Liver (tissue), 10 donors: ENCODE results near the gene RFC3. TPM values are rescaled to one million over a fixed set of nuclear protein-coding genes. Genes with fewer than 3 reads are reported as not detected.

ENCODE experiments used
- DNase-seq: peaks from one replicate; pipeline ENCODE4 v3.0.0-alpha.2; 2017; ENCODE audit warnings: low spot score
- H3K27ac ChIP-seq, 2 donors: one replicate each; pipeline ENCODE4 v1.7.0; 2013; ENCODE audit warnings: inconsistent platforms in 2 of 2, low read length in 2 of 2, control low read depth in 1 of 2, low read depth in 1 of 2, mild to moderate bottlenecking in 1 of 2
- H3K27me3 ChIP-seq, 4 donors: one replicate each; pipeline versions ENCODE4 v1.6.1 to v1.7.0; 2013; ENCODE audit warnings: low read length in 3 of 4, inconsistent platforms in 1 of 4, mild to moderate bottlenecking in 1 of 4, moderate library complexity in 1 of 4; ENCODE audit not compliant: control insufficient read depth in 4 of 4, insufficient read depth in 4 of 4
- H3K36me3 ChIP-seq, 4 donors: one replicate each; pipeline versions ENCODE4 v1.6.1 to v1.7.0; 2013; ENCODE audit warnings: low read length in 3 of 4, mild to moderate bottlenecking in 3 of 4, low read depth in 1 of 4, moderate library complexity in 1 of 4; ENCODE audit not compliant: control insufficient read depth in 4 of 4, insufficient read depth in 3 of 4
- H3K4me1 ChIP-seq, 4 donors: one replicate each; pipeline versions ENCODE4 v1.6.1 to v1.7.0; 2013; ENCODE audit warnings: low read length in 3 of 4, mild to moderate bottlenecking in 3 of 4, moderate library complexity in 1 of 4; ENCODE audit not compliant: control insufficient read depth in 4 of 4, insufficient read depth in 4 of 4
- H3K4me3 ChIP-seq, 3 donors: one replicate each; pipeline versions ENCODE4 v1.6.1 to v1.7.0; 2013; ENCODE audit warnings: low read length in 3 of 3, control low read depth in 1 of 3, low read depth in 1 of 3, mild to moderate bottlenecking in 1 of 3
- H3K9ac ChIP-seq, 2 donors: one replicate each; pipeline ENCODE4 v1.7.0; 2013; ENCODE audit warnings: low read length in 2 of 2, mild to moderate bottlenecking in 2 of 2, moderate library complexity in 2 of 2, control low read depth in 1 of 2, low read depth in 1 of 2
- H3K9me3 ChIP-seq, 4 donors: one replicate each; pipeline versions ENCODE4 v1.6.1 to v1.7.0; 2013; ENCODE audit warnings: low read length in 3 of 4; ENCODE audit not compliant: control insufficient read depth in 4 of 4
- HNF4A ChIP-seq, 2 donors: conservative IDR thresholded peaks; 2 replicates each; pipeline ENCODE4 v1.6.1; 2016; ENCODE audit warnings: antibody characterized with exemption in 2 of 2, mild to moderate bottlenecking in 2 of 2
- HNF4G ChIP-seq: IDR thresholded peaks from 2 replicates; pipeline ENCODE4 v1.6.1; 2016; ENCODE audit warnings: antibody characterized with exemption
- JUND ChIP-seq, 2 donors: IDR thresholded peaks; 2 replicates each; pipeline ENCODE4 v1.6.1; 2016; ENCODE audit warnings: antibody characterized with exemption in 2 of 2
- MAX ChIP-seq: IDR thresholded peaks from 2 replicates; pipeline ENCODE4 v1.6.1; 2016; ENCODE audit warnings: antibody characterized with exemption
- NR2F2 ChIP-seq: IDR thresholded peaks from 2 replicates; pipeline ENCODE4 v1.6.1; 2016; ENCODE audit warnings: antibody characterized with exemption
- RAD21 ChIP-seq, 2 donors: IDR thresholded peaks; 2 replicates each; pipeline ENCODE4 v1.6.1; 2016; ENCODE audit warnings: antibody characterized with exemption in 2 of 2, mild to moderate bottlenecking in 2 of 2
- TAF1 ChIP-seq: conservative IDR thresholded peaks from 2 replicates; pipeline ENCODE4 v1.6.1; 2016; ENCODE audit warnings: antibody characterized with exemption, mild to moderate bottlenecking
- WGBS: extraction: QIAGEN DNeasy Blood & Tissue Kit; methylation state at CpG from one replicate; pipeline ENCODE4 v1.1.7; 2013; 5-methylcytosine and 5-hydroxymethylcytosine counted together
- polyA plus RNA-seq, 2 donors: library from polyadenylated mRNA; stranded (reverse) in 1 of 2; unstranded in 1 of 2; fragments of 200-250 nt in 1 of 2; fragments of >200 nt in 1 of 2; fragmentation: Nextera tagmentation in 1 of 2; extraction: Ambion mirVana in 1 of 2; gene quantifications; one replicate each; pipeline versions ENCODE4 v1.2.1 to v1.2.3, GENCODE V29; 2013 to 2015
- small RNA-seq: library from RNA; depleted of rRNA; stranded (forward); fragments of <200 nt; gene quantifications from one replicate; pipeline ENCODE3, GENCODE V24; 2014
- total RNA-seq, 2 donors: library from RNA; depleted of rRNA; stranded (reverse); fragments of >200 nt; gene quantifications; one replicate each; pipeline ENCODE4 v1.2.3, GENCODE V29; 2014
- donor health status: healthy.
- donor health status: healthy.
- donor health status: healthy.
- donor health status: healthy.
- donor health status: healthy.

Gene RFC3
- total and polyA plus RNA-seq, 4 donors: 1.9 to 19.1 (median 3.0) TPM

- no peak overlapping the region for H3K27ac ChIP-seq
- DNase-seq: no peak
Measured at GRCh38 chr13:33882804-33883203, 64.9 kb downstream of the RFC3 start.

DNA sequence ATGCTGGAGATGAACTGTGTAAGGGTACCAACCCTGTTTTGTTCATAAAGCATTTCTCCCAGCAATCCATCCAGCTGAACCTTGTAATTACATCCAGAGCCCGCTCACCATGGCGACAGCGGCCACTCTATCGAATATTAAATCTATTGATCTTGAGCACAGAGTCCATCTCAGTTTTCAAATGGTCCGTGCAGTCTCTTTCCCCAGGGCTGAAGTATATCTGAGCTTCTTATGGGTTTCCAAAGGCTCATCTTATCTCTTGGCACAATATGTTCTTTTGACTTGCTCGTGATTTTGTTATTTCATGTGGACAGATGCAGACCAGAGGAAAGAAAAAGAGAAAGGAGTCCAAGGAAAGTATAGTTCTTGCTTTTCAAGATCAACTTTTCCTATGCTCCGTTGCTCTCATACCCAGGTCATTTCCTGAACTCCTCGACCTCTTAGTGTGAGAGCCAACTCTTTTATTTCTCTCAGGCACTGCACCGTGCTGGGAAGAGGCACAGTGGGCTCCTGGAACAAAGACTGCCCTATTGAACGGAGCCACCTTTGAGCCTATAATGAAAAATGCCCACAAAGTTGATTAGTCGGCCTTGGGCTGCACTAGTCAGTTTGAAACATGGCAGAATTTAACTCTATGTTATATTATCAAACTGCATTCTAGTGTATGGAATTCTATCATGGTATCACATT is 66.7 kb downstream of the RFC3 start:
- Histone ChIP-seq H3K27me3 (no peaks in the 10 kb centered on the region), H3K4me3 (no peak overlapping the region), H3K36me3 (no peaks in the 10 kb centered on the region), H3K9me3 (no peaks in the 10 kb centered on the region), H3K4me1 (no peaks in the 10 kb centered on the region), H3K9ac (no peak overlapping the region), H3K27ac (no peak overlapping the region)
- no peak for DNase-seq
- TF ChIP-seq HNF4A (conservative IDR thresholded peaks at IDR 0.05) (peak in 1 of 2 donors; percentile 43), RAD21 (IDR thresholded peaks at IDR 0.05) (no peak), JUND (IDR thresholded peaks at IDR 0.05) (no peak)
- WGBS: 66% methylated on average over 11 of the region's 11 CpGs

More at GRCh38 chr13:33882804-33883203, 64.9 kb downstream of the RFC3 start:
- no peak overlapping the region for H3K9ac ChIP-seq
- H3K36me3 ChIP-seq: no peaks in the 10 kb centered on the region
- no peaks in the 10 kb centered on the region for H3K9me3 ChIP-seq
- H3K4me1 ChIP-seq: no peaks in the 10 kb centered on the region
- H3K27me3 ChIP-seq: no peaks in the 10 kb centered on the region
- TF ChIP-seq TAF1 (no peak), HNF4G (no peak), NR2F2 (no peak), MAX (no peak)
- H3K4me3 ChIP-seq: no peak overlapping the region

Small RNA genes lying within 50 kb of the gene (small RNA-seq; reads per million reads assigned to genes)
- gene RNU5A-4P: not detected
